Measurements from ENCODE around the gene C4orf50.
A peak's percentile ranks its signal among the peaks of the same experiment; 100 is the strongest.

The C4orf50 gene

GRCh38 chr4:6024313-6024960 is 6.2 kb upstream of the C4orf50 start:
- no peak for TF ChIP-seq CTCF (IDR thresholded peaks at IDR 0.05; ENCODE audit: low read depth, low read length)
- H3K4me3 ChIP-seq (ENCODE audit: low read depth, low read length): no peak overlapping the region

GRCh38 chr4:6023731-6024130 is 5.5 kb upstream of the C4orf50 start:
- TF ChIP-seq CTCF (IDR thresholded peaks at IDR 0.05; ENCODE audit: low read depth, low read length): no peak
- H3K4me3 ChIP-seq (ENCODE audit: low read depth, low read length): no peak overlapping the region

GRCh38 chr4:6022607-6023288 is 4.5 kb upstream of the C4orf50 start:
- no peak for TF ChIP-seq CTCF (IDR thresholded peaks at IDR 0.05; ENCODE audit: low read depth, low read length)
- no peak overlapping the region for H3K4me3 ChIP-seq (ENCODE audit: low read depth, low read length)

GRCh38 chr4:6021831-6022606 is 3.8 kb upstream of the C4orf50 start:
- H3K4me3 ChIP-seq (ENCODE audit: low read depth, low read length): no peak overlapping the region
- TF ChIP-seq CTCF (IDR thresholded peaks at IDR 0.05; ENCODE audit: low read depth, low read length): no peak

GRCh38 chr4:6020613-6021012 is 2.4 kb upstream of the C4orf50 start:
- no peak for TF ChIP-seq CTCF (IDR thresholded peaks at IDR 0.05; ENCODE audit: low read depth, low read length)
- no peak overlapping the region for H3K4me3 ChIP-seq (ENCODE audit: low read depth, low read length)

- peak; percentile 79 for TF ChIP-seq CTCF (IDR thresholded peaks at IDR 0.05; ENCODE audit: low read depth, low read length)
- H3K4me3 ChIP-seq (ENCODE audit: low read depth, low read length): no peak overlapping the region
These were observed 1.4 kb upstream of the C4orf50 start for GRCh38 chr4:6019316-6020263.

All from WI38 (cell line).